PC-9 (cell line): ENCODE data around the gene POU3F2. TPM values are rescaled to one million over a fixed set of nuclear protein-coding genes. Genes with fewer than 3 reads are reported as not detected.
A peak's percentile ranks its signal among the peaks of the same experiment; 100 is the strongest.

Experiments
- BruUV-seq: library from RNA; stranded (reverse); fragments of 400-500 nt; replicated peaks from 2 replicates; lab custom pipeline; 2021; lab: Mats Ljungman, UMichigan
- CTCF ChIA-PET: fragments of 300-600 bp; sonication (Branson Sonifier 250); formaldehyde crosslinking; loops from one replicate; lab custom pipeline; 2022; ENCODE audit warnings: antibody characterized with exemption; lab: Charles Lee
- POLR2A ChIA-PET: fragments of 300-600 bp; sonication (Branson Sonifier 250); formaldehyde crosslinking; loops from one replicate; lab custom pipeline; 2022; ENCODE audit warnings: antibody characterized with exemption; ENCODE audit not compliant: unreplicated experiment; lab: Charles Lee
- DNase-seq, 2 experiments: peaks; one replicate each; pipeline versions ENCODE4 v3.0.0 to v3.0.0-alpha.2; 2015 to 2022; ENCODE audit warnings: mixed read lengths in 1 of 2
- H2AFZ ChIP-seq: fragments of 200-600 bp; sonication (generic); 2 replicates; pipeline ENCODE4 v1.8.1; 2017; ENCODE audit warnings: antibody characterized with exemption
- H3F3A ChIP-seq: fragments of 200-600 bp; sonication (generic); 2 replicates; pipeline ENCODE4 v1.8.1; 2017; ENCODE audit warnings: antibody characterized with exemption, mild to moderate bottlenecking, low read depth; ENCODE audit not compliant: insufficient read depth
- H3K27ac ChIP-seq: fragments of 200-600 bp; sonication (generic); 2 replicates; pipeline ENCODE4 v1.6.1; 2016; ENCODE audit warnings: mixed run types
- H3K27me3 ChIP-seq: fragments of 200-600 bp; sonication (generic); 2 replicates; pipeline ENCODE4 v1.6.1; 2016; ENCODE audit warnings: low read depth, mixed run types; ENCODE audit not compliant: insufficient read depth
- H3K36me3 ChIP-seq: fragments of 200-600 bp; sonication (generic); 2 replicates; pipeline ENCODE4 v1.6.1; 2016; ENCODE audit warnings: low read depth, mixed run types
- H3K4me1 ChIP-seq: fragments of 200-600 bp; sonication (generic); replicated peaks from 2 replicates; pipeline ENCODE4 v1.6.1; 2016; ENCODE audit warnings: mixed run types; ENCODE audit not compliant: insufficient read depth
- H3K4me2 ChIP-seq: fragments of 200-600 bp; sonication (generic); 2 replicates; pipeline ENCODE4 v1.6.1; 2017; ENCODE audit warnings: mixed run types
- H3K4me3 ChIP-seq: fragments of 200-600 bp; sonication (generic); 2 replicates; pipeline ENCODE4 v1.6.1; 2016; ENCODE audit warnings: mixed run types
- H3K79me2 ChIP-seq: fragments of 200-600 bp; sonication (generic); 2 replicates; pipeline ENCODE4 v1.6.1; 2017; ENCODE audit warnings: low read depth, mixed run types
- H3K9me2 ChIP-seq: fragments of 200-600 bp; sonication (generic); 2 replicates; pipeline ENCODE4 v1.8.1; 2017; ENCODE audit warnings: mild to moderate bottlenecking; ENCODE audit not compliant: insufficient read depth
- H3K9me3 ChIP-seq: fragments of 200-600 bp; sonication (generic); 2 replicates; pipeline ENCODE4 v1.8.1; 2016; ENCODE audit warnings: low read depth; ENCODE audit not compliant: insufficient read depth
- H4K20me1 ChIP-seq: fragments of 200-600 bp; sonication (generic); 2 replicates; pipeline ENCODE4 v1.8.1; 2017; ENCODE audit not compliant: insufficient read depth
- CTCF ChIP-seq: fragments of 200-600 bp; sonication (generic); conservative IDR thresholded peaks from 2 replicates; pipeline ENCODE4 v1.6.1; 2017; ENCODE audit warnings: mixed run types, antibody characterized with exemption, mild to moderate bottlenecking, moderate library complexity
- EZH2 ChIP-seq: fragments of 200-600 bp; sonication (generic); IDR thresholded peaks from 2 replicates; pipeline ENCODE4 v1.8.0; 2017; ENCODE audit warnings: antibody characterized with exemption, low read depth
- intact Hi-C: fragments of 100-400 bp; cut with micrococcal nuclease; formaldehyde crosslinking; loops from one replicate; pipeline ENCODE4 v1.10.0; 2022; ENCODE audit not compliant: unreplicated experiment
- total RNA-seq: library from RNA; stranded (reverse); gene quantifications from 2 replicates; pipeline ENCODE4 v1.2.3, GENCODE V29; 2021

Gene POU3F2
- total RNA-seq, 1 experiment from 2014 or later = not detected

DNA sequence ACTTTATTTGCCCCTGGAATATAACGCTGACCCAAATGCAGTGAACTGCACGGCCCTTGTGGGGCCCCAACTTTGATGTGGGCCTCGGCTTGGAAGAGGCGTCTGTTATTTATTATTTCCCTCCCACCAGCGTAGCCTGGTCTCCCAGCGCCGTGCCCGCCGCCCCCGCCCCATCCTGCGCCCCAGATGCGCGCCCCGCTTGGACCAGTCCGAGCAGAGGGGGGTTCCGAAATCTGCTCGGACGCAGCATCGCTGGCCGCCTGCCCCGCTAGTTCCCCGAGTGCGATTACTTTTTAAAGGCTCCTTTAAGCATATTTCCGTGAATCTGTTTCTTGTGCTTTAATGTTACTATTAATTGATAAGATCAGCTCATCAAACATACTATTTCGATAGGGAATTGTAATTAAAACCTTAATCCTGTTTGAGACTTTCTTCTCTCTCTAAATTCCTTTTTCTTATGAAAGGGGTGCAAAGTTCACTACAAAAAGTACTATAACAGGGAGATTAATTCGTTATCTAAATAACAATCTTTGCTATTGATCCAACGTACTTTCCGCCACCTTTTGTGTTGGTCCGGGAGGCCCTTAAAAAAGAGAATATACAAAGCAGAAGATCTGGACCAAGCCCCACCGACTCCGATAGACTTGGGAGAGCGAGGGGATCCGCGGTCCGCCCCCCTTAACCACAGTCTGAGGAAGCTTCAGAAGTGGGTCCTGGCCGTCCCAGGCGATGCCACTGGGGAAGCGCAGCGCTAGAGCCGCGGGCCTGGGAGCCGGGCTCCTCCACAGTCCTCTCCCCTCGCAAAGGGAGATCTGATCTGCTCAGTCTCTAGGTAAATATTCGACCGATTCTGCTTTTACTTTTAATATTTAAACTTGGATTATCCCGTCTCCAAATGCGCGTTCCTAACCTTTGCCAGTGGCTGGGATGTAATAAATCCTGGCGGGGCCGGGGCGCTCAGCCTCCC, 10.2 kb downstream of the POU3F2 start:
- H4K20me1 ChIP-seq = no peaks in the 10 kb centered on the region
- POLR2A ChIA-PET = no interaction called here
- no peak overlapping the region for H3K4me3 ChIP-seq
- no peak overlapping the region for H3K27ac ChIP-seq
- H3K4me2 ChIP-seq = peak overlapping the region; percentile 18; the same call in 1 of the 2 replicates
- no peak overlapping the region for H2AFZ ChIP-seq
- no peaks in the 10 kb centered on the region for H3K27me3 ChIP-seq
- intact Hi-C loops = loop anchor here (1.0 to 10.0 kb wide), 4 partner anchors 800 to 1776 kb away; no protein-coding TSS in a partner anchor
- no peak for TF ChIP-seq EZH2
- TF ChIP-seq CTCF = no peak
- no peaks in the 10 kb centered on the region for H3F3A ChIP-seq
- no peaks in the 10 kb centered on the region for H3K9me3 ChIP-seq
- no peak for DNase-seq
- BruUV-seq = no TSS peak
- H3K79me2 ChIP-seq = no peaks in the 10 kb centered on the region
- no peaks in the 10 kb centered on the region for H3K4me1 ChIP-seq
- CTCF ChIA-PET = no interaction called here
- H3K36me3 ChIP-seq = no peaks in the 10 kb centered on the region
- H3K9me2 ChIP-seq = no peaks in the 10 kb centered on the region

DNA sequence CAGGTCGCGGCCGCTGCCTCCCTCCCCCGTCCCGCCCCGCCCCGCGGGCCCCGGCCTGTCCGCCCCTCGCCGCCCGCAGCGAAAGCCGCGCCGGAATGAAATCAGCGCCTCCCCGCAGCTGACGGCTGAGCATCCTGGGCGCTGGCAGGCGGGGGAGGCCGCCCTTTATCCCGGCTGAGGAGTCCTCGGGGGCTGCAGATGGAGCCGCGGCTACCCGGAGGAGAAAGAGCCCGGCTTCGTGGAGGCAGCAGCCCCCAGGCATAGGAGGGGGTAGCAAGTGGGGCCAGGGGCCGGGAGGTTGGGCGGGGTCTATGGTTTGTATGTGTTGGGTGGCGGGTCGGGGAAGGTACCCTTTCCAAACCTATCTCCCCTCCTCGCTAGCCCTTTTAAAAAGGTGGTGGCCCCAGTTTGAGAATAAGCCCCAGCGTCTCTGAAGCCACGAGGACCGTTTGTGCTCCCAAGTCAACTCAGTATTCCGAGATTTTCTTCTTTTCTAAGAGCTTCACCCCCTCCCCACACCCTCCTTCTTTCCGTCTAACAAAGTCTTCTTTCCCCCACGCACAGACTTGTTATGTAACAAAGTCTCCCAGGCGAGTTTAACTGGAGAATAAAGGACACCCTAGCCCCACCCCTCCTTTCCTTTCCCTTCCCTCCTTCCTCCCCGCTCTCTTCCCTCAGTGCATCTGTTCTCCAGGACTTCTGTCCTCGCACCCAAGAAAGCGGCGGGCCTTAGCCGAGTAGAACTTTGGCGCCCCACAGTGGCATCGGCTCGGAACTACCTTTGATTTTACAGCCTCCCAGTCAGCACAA, 11.0 kb downstream of the POU3F2 start:
- CTCF ChIA-PET = no interaction called here
- no TSS peak for BruUV-seq

More for the DNA sequence above, 11.0 kb downstream of the POU3F2 start:
- H3K79me2 ChIP-seq = no peaks in the 10 kb centered on the region
- no peak overlapping the region for H3K27ac ChIP-seq
- H3K4me1 ChIP-seq = no peaks in the 10 kb centered on the region
- H2AFZ ChIP-seq = no peak overlapping the region
- peak overlapping the region; percentile 18; the same call in 1 of the 2 replicates for H3K4me2 ChIP-seq
- H3K9me3 ChIP-seq = no peaks in the 10 kb centered on the region
- no peaks in the 10 kb centered on the region for H3K36me3 ChIP-seq
- no peaks in the 10 kb centered on the region for H3K27me3 ChIP-seq
- DNase-seq = peak in 1 of 2 experiments; percentile 73
- H4K20me1 ChIP-seq = no peaks in the 10 kb centered on the region
- TF ChIP-seq EZH2 (no peak), CTCF (peak; percentile 92)
- H3K9me2 ChIP-seq = no peaks in the 10 kb centered on the region; the same call in 1 of the 2 replicates
- H3F3A ChIP-seq = no peaks in the 10 kb centered on the region
- intact Hi-C loops = loop anchor here (1.0 to 10.0 kb wide), 5 partner anchors 274 to 1777 kb away; no protein-coding TSS in a partner anchor
- H3K4me3 ChIP-seq = no peak overlapping the region
- POLR2A ChIA-PET = no interaction called here
